MCF 10A (cell line): ENCODE measurements around the gene MUC2. TPM values are rescaled to one million over a fixed set of nuclear protein-coding genes. Genes with fewer than 3 reads are reported as not detected.

Source experiments
- BruUV-seq: library from RNA; stranded (reverse); fragments of 400-500 nt; replicated peaks from 2 replicates; lab custom pipeline; 2021; lab: Mats Ljungman, UMichigan
- CTCF ChIA-PET: fragments of 300-600 bp; sonication (Branson Sonifier 250); formaldehyde crosslinking; extraction: SDS; loops from one replicate; lab custom pipeline; 2021; ENCODE audit warnings: antibody characterized with exemption, inconsistent platforms; lab: Yijun Ruan, JAX
- POLR2A ChIA-PET: fragments of 300-600, 350-650 bp; sonication (Branson Sonifier 250); formaldehyde crosslinking; extraction: SDS; loops from one replicate; lab custom pipeline; 2020; ENCODE audit warnings: antibody characterized with exemption, inconsistent platforms; lab: Yijun Ruan, JAX
- DNase-seq: peaks from one replicate; pipeline ENCODE4 v3.0.0-alpha.2; 2018; ENCODE audit not compliant: unreplicated experiment
- H3K27ac Mint-ChIP-seq: one replicate; pipeline ENCODE4 v1.8.0; 2022; ENCODE audit warnings: mild to moderate bottlenecking, low read depth, mixed read lengths; ENCODE audit not compliant: unreplicated experiment
- H3K27me3 Mint-ChIP-seq: one replicate; pipeline ENCODE4 v1.8.0; 2022; ENCODE audit warnings: mixed read lengths; ENCODE audit not compliant: insufficient read depth, unreplicated experiment
- H3K36me3 Mint-ChIP-seq: one replicate; pipeline ENCODE4 v1.8.0; 2022; ENCODE audit warnings: mild to moderate bottlenecking, moderate library complexity, mixed read lengths; ENCODE audit not compliant: insufficient read depth, unreplicated experiment
- H3K4me1 Mint-ChIP-seq: one replicate; pipeline ENCODE4 v1.8.0; 2022; ENCODE audit warnings: mixed read lengths; ENCODE audit not compliant: insufficient read depth, unreplicated experiment
- H3K4me3 Mint-ChIP-seq: one replicate; pipeline ENCODE4 v1.8.0; 2022; ENCODE audit warnings: mild to moderate bottlenecking, moderate library complexity, mixed read lengths; ENCODE audit not compliant: unreplicated experiment
- H3K9me3 Mint-ChIP-seq: one replicate; pipeline ENCODE4 v1.8.0; 2022; ENCODE audit warnings: mixed read lengths; ENCODE audit not compliant: unreplicated experiment
- CTCF ChIP-seq: fragments of 200-600 bp; IDR thresholded peaks from one replicate; pipeline ENCODE4 v1.8.0; 2022; ENCODE audit warnings: antibody characterized with exemption, mild to moderate bottlenecking; ENCODE audit not compliant: unreplicated experiment
- intact Hi-C: fragments of 100-400 bp; cut with micrococcal nuclease; formaldehyde crosslinking; loops from 2 replicates; pipeline ENCODE4 v1.14.1; 2022
- total RNA-seq: library from RNA; stranded (reverse); gene quantifications from 2 replicates; pipeline ENCODE4 v1.2.3, GENCODE V29; 2022

Gene MUC2
- total RNA-seq, 1 experiment from 2014 or later, result 0.02 TPM

- H3K27ac Mint-ChIP-seq, result peak overlapping the region; percentile 68
These were observed 14.3 kb upstream of the MUC2 start for GRCh38 chr11:1060410-1060809.

GRCh38 chr11:1060852-1061616 lies 13.6 kb upstream of the MUC2 start:
- Mint-ChIP-seq H3K4me3 (peak overlapping the region; percentile 38), H3K27ac (peak overlapping the region; percentile 68), H3K4me1 (peaks cover 12% of the 10 kb centered on the region), H3K36me3 (no peaks in the 10 kb centered on the region), H3K27me3 (no peaks in the 10 kb centered on the region), H3K9me3 (peaks cover 9% of the 10 kb centered on the region)
- ChIA-PET POLR2A (interaction anchor here (0.7 to 1.2 kb wide), 2 partner anchors 12 to 79 kb away, joined by 3 to 4 read pairs; no protein-coding TSS in a partner anchor), CTCF (interaction anchor here (3.4 kb wide), 1 partner anchor 10 kb away, joined by 22 read pairs; no protein-coding TSS in a partner anchor)
- DNase-seq, result peak; percentile 84
- no TSS peak for BruUV-seq
- intact Hi-C loops, result no loop called here
- no peak for TF ChIP-seq CTCF

More at GRCh38 chr11:1060410-1060809, 14.3 kb upstream of the MUC2 start:
- Mint-ChIP-seq H3K9me3 (peaks cover 9% of the 10 kb centered on the region), H3K4me3 (peak overlapping the region; percentile 38), H3K4me1 (peaks cover 12% of the 10 kb centered on the region), H3K36me3 (no peaks in the 10 kb centered on the region), H3K27me3 (no peaks in the 10 kb centered on the region)
- no peak for DNase-seq
- intact Hi-C loops, result no loop called here
- BruUV-seq, result no TSS peak
- TF ChIP-seq CTCF, result no peak
- ChIA-PET CTCF (interaction anchor here (0.6 to 3.4 kb wide), 2 partner anchors 8 to 9 kb away, joined by 3 to 22 read pairs; no protein-coding TSS in a partner anchor), POLR2A (interaction anchor here (0.7 kb wide), 1 partner anchor 79 kb away, joined by 3 read pairs; no protein-coding TSS in a partner anchor)

DNA sequence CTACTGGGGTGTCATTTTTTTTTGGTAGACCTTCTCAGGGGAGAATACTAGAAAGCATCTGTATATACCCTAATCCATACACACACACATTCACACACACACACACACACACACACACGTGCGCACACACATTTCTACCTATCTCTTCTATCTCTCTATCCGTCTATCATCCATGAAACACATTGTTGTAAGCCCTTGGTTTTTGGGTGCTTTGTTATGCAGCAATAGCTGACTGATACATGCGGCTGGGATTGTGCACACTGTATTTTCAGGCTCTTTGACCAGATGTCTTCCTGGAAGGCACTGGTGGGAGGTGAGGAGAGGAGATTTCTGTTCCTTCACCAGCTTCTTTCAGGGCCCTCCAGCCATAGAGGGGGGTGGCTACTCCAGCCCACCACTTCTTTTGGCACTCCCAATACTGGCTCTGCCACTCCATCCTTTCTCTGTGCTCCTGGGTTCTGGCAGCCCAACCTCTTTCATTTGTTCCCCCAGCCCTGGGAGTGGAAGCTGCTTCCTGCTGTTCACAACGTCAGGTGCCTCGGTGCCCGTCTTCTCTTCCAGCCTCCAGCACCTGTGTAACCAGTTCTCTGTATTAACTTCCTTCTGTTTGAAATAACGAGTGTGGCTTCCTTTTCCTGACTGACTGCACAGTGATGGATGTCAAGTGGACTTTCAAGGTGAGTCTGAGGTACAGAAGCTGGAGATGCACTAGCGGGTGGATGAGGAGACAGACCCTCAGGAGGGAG lies 12.4 kb upstream of the MUC2 start:
- intact Hi-C loops, result no loop called here
- CTCF ChIA-PET, result interaction anchor here (0.9 to 3.4 kb wide), 2 partner anchors 11 to 400 kb away, joined by 3 to 22 read pairs; no protein-coding TSS in a partner anchor
- Mint-ChIP-seq H3K27ac (no peak overlapping the region), H3K27me3 (no peaks in the 10 kb centered on the region), H3K4me1 (peaks cover 12% of the 10 kb centered on the region), H3K36me3 (no peaks in the 10 kb centered on the region), H3K9me3 (peaks cover 9% of the 10 kb centered on the region), H3K4me3 (no peak overlapping the region)
- no peak for TF ChIP-seq CTCF
- POLR2A ChIA-PET, result interaction anchor here (1.2 kb wide), 1 partner anchor 11 kb away, joined by 4 read pairs; no protein-coding TSS in a partner anchor
- no peak for DNase-seq
- BruUV-seq, result no TSS peak

DNA sequence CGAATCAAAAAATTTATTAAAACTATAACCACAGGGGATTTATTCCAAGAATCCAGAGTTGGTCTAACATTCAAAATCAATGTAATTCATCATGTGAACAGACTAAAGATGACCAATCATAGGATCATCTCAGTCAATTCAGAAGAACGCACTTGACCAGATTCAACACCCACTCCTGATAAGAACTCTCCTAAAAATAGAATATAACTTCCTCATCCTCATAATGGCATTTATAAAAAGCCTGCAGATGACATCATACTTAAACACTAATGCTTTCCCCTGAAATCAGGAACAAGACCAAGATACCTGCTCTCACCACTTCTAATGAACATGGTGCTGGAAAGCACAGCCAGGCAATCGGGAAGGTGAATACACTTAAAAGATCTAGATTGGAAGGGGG lies 10.5 kb upstream of the MUC2 start:
- no peak overlapping the region for H3K4me3 Mint-ChIP-seq
- no peaks in the 10 kb centered on the region for H3K36me3 Mint-ChIP-seq
- DNase-seq, result no peak
- H3K4me1 Mint-ChIP-seq, result peaks cover 9% of the 10 kb centered on the region
- CTCF ChIA-PET, result no interaction called here
- H3K9me3 Mint-ChIP-seq, result peaks cover 9% of the 10 kb centered on the region
- no peaks in the 10 kb centered on the region for H3K27me3 Mint-ChIP-seq
- BruUV-seq, result no TSS peak
- no peak overlapping the region for H3K27ac Mint-ChIP-seq
- intact Hi-C loops, result no loop called here
- TF ChIP-seq CTCF, result no peak
- POLR2A ChIA-PET, result no interaction called here
